Calu3 (cell line): ENCODE measurements around the gene TSTD2. TPM values are rescaled to one million over a fixed set of nuclear protein-coding genes. Genes with fewer than 3 reads are reported as not detected.

Experiments used
- BruUV-seq: library from RNA; stranded (reverse); fragments of 400-500 nt; replicated peaks from 2 replicates; lab custom pipeline; 2021; lab: Mats Ljungman, UMichigan
- CTCF ChIA-PET: fragments of 300-600 bp; sonication (Branson Sonifier 250); formaldehyde crosslinking; loops from one replicate; lab custom pipeline; 2022; ENCODE audit warnings: antibody characterized with exemption; lab: Charles Lee
- DNase-seq: peaks from one replicate; pipeline ENCODE4 v3.0.0; 2022
- H3K27ac Mint-ChIP-seq: one replicate; pipeline ENCODE4 v1.8.0; 2022; ENCODE audit warnings: mixed read lengths; ENCODE audit not compliant: unreplicated experiment
- H3K27me3 Mint-ChIP-seq: one replicate; pipeline ENCODE4 v1.8.0; 2022; ENCODE audit warnings: mixed read lengths; ENCODE audit not compliant: unreplicated experiment
- H3K36me3 Mint-ChIP-seq: one replicate; pipeline ENCODE4 v1.8.0; 2022; ENCODE audit warnings: mild to moderate bottlenecking, moderate library complexity, mixed read lengths; ENCODE audit not compliant: insufficient read depth, unreplicated experiment
- H3K4me1 Mint-ChIP-seq: one replicate; pipeline ENCODE4 v1.8.0; 2022; ENCODE audit warnings: mild to moderate bottlenecking, low read depth, mixed read lengths; ENCODE audit not compliant: unreplicated experiment
- H3K4me3 Mint-ChIP-seq: one replicate; pipeline ENCODE4 v1.8.0; 2022; ENCODE audit warnings: mild to moderate bottlenecking, low read depth, moderate library complexity, mixed read lengths; ENCODE audit not compliant: unreplicated experiment
- H3K9me3 Mint-ChIP-seq: one replicate; pipeline ENCODE4 v1.8.0; 2022; ENCODE audit warnings: low read depth, mixed read lengths; ENCODE audit not compliant: unreplicated experiment
- CTCF ChIP-seq: fragments of 200-600 bp; IDR thresholded peaks from one replicate; pipeline ENCODE4 v1.8.0; 2022; ENCODE audit warnings: antibody characterized with exemption; ENCODE audit not compliant: unreplicated experiment
- intact Hi-C: fragments of 100-400 bp; cut with micrococcal nuclease; formaldehyde crosslinking; loops from one replicate; pipeline ENCODE4 v1.10.0; 2022; ENCODE audit not compliant: unreplicated experiment
- total RNA-seq: library from RNA; stranded (reverse); gene quantifications from 2 replicates; pipeline ENCODE4 v1.2.3, GENCODE V29; 2022

Gene TSTD2
- total RNA-seq, 1 experiment from 2014 or later = 12.6 TPM

DNA sequence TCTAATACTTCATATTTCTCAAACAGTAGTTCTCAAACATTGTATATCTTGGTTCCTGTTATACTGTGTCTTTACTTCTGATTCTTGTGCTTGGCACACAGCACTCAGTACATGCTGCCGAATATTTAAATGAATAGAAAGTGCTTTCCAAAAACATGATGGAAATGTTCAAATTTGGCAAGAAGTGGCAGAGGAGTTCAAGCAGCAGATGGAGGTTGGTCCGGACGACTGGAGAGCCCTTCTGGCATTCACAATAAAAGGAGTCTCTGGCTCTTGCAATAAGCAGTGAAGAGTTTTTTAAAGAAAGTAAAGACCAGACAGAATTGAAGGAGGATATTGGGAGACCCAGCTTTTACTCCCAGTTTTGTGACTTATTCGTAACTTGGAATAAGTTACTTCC lies 36.3 kb downstream of the TSTD2 start:
- BruUV-seq = no TSS peak
- Mint-ChIP-seq H3K9me3 (no peaks in the 10 kb centered on the region), H3K27me3 (peaks cover 12% of the 10 kb centered on the region), H3K27ac (no peak overlapping the region), H3K4me1 (no peaks in the 10 kb centered on the region), H3K36me3 (peaks cover 4% of the 10 kb centered on the region), H3K4me3 (no peak overlapping the region)
- intact Hi-C loops = loop anchor here (5.0 to 10.0 kb wide), 3 partner anchors 95 to 182 kb away; partner anchors contain the start of genes TDRD7 and TMOD1
- TF ChIP-seq CTCF = no peak
- CTCF ChIA-PET = interaction anchor here (0.5 to 0.6 kb wide), 2 partner anchors 19 to 720 kb away, joined by 3 to 7 read pairs; no protein-coding TSS in a partner anchor
- DNase-seq = no peak

DNA sequence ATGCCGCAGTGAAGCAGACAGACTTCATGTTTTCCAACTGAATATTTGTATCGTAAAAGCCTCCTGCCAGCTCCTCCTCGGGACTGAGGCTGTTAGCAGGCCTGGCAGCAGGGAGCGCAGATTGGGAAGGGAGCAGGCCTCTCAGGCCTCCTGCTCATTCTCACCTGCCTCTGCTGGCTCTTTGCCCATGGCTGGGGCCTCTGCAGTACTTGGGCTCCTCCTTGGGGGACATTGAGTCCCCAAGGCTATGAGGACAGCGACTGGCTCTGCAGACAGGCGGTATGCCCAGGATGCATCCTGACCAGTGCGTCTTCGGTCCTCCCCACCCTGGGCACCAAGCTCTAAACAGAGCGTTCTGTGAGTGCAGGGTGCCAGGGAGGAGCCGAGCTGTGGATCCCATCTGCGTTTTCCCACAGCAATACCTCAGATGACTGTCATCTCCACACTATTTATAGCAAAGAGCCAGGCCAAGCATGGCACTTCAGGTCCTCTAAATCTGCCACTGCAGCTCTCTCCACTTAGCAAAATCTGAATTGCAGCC lies 38.7 kb downstream of the TSTD2 start:
- CTCF ChIA-PET = no interaction called here
- TF ChIP-seq CTCF = no peak
- no peak for DNase-seq
- no peak overlapping the region for H3K27ac Mint-ChIP-seq
- peaks cover 12% of the 10 kb centered on the region for H3K27me3 Mint-ChIP-seq
- H3K9me3 Mint-ChIP-seq = no peaks in the 10 kb centered on the region
- intact Hi-C loops = loop anchor here (10.0 kb wide), 1 partner anchor 180 kb away; the partner anchor contains the start of gene TDRD7
- no peak overlapping the region for H3K4me3 Mint-ChIP-seq
- no peaks in the 10 kb centered on the region for H3K4me1 Mint-ChIP-seq
- BruUV-seq = no TSS peak
- H3K36me3 Mint-ChIP-seq = peaks cover 4% of the 10 kb centered on the region

DNA sequence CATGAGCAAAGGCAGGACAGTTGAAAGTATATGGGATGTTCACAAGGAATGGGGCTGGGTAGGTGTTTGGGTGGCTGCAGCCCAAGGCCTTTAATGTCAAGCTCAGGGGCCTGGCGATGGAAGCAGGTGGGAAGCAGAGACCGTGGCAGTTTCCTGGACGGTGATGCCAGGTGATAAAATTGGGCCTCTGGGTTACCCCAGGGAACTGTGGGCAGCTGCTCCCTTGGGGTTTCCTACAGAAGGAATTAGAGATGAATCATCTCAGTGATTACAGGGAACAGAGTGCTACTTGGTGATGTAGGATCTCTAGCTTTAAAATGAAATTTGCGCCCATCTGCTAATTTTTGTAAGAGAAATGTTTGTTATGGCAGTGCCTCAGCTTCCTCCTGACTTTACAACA lies 39.2 kb downstream of the TSTD2 start:
- Mint-ChIP-seq H3K36me3 (peaks cover 4% of the 10 kb centered on the region), H3K4me3 (no peak overlapping the region), H3K27ac (no peak overlapping the region), H3K4me1 (no peaks in the 10 kb centered on the region), H3K9me3 (no peaks in the 10 kb centered on the region), H3K27me3 (peaks cover 12% of the 10 kb centered on the region)
- CTCF ChIA-PET = no interaction called here
- no TSS peak for BruUV-seq
- no peak for DNase-seq
- intact Hi-C loops = loop anchor here (10.0 kb wide), 1 partner anchor 179 kb away; the partner anchor contains the start of gene TDRD7
- TF ChIP-seq CTCF = no peak

- no TSS peak for BruUV-seq
- CTCF ChIA-PET = no interaction called here
- intact Hi-C loops = loop anchor here (10.0 kb wide), 1 partner anchor 177 kb away; the partner anchor contains the start of gene TDRD7
- H3K9me3 Mint-ChIP-seq = peaks cover 2% of the 10 kb centered on the region
- peaks cover 12% of the 10 kb centered on the region for H3K27me3 Mint-ChIP-seq
- no peak for DNase-seq
- TF ChIP-seq CTCF = no peak
- H3K4me1 Mint-ChIP-seq = no peaks in the 10 kb centered on the region
- H3K27ac Mint-ChIP-seq = no peak overlapping the region
- H3K36me3 Mint-ChIP-seq = no peaks in the 10 kb centered on the region
- H3K4me3 Mint-ChIP-seq = no peak overlapping the region
Measured at GRCh38 chr9:97592126-97592525, 41.0 kb downstream of the TSTD2 start.
